Measurements from ENCODE around the gene TSPAN31. TPM values are rescaled to one million over a fixed set of nuclear protein-coding genes. Genes with fewer than 3 reads are reported as not detected.

TSPAN31 gene
- total RNA-seq, 1 donor from 2014 or later = 31.3 TPM

DNA sequence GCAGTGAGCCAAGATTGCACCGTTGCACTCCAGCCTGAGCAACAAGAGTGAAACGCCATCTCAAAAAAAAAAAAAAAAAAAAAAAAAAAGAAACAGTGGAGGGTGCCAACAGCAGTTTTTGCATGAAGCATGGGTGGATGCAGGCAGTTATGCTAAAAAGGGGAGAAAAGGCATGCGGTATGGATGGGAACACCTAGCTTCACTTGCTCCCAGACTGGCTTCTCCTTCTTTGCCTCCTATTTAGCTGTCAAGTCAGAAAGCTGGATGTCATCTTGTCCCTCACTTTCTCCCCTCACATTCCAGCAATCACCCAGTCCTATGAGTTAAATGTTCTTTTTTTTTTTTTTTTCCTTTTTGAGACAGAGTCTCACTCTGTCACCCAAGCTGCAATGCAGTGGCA, 30.2 kb downstream of the TSPAN31 start:
- DNase-seq (ENCODE audit: low spot score, unreplicated experiment) = no peak
- no peak overlapping the region for H3K4me3 Mint-ChIP-seq (ENCODE audit: low read depth)
- peaks cover 6% of the 10 kb centered on the region for H3K36me3 Mint-ChIP-seq (ENCODE audit: insufficient read depth)
- TF ChIP-seq, protein P1, sequence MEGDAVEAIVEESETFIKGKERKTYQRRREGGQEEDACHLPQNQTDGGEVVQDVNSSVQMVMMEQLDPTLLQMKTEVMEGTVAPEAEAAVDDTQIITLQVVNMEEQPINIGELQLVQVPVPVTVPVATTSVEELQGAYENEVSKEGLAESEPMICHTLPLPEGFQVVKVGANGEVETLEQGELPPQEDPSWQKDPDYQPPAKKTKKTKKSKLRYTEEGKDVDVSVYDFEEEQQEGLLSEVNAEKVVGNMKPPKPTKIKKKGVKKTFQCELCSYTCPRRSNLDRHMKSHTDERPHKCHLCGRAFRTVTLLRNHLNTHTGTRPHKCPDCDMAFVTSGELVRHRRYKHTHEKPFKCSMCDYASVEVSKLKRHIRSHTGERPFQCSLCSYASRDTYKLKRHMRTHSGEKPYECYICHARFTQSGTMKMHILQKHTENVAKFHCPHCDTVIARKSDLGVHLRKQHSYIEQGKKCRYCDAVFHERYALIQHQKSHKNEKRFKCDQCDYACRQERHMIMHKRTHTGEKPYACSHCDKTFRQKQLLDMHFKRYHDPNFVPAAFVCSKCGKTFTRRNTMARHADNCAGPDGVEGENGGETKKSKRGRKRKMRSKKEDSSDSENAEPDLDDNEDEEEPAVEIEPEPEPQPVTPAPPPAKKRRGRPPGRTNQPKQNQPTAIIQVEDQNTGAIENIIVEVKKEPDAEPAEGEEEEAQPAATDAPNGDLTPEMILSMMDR (IDR thresholded peaks at IDR 0.05; ENCODE audit: unreplicated experiment) = no peak
- peaks cover 2% of the 10 kb centered on the region for H3K27me3 Mint-ChIP-seq
- H3K9me3 Mint-ChIP-seq (ENCODE audit: low read depth) = no peaks in the 10 kb centered on the region
- H3K4me1 Mint-ChIP-seq (ENCODE audit: low read depth) = peaks cover 9% of the 10 kb centered on the region
- H3K27ac Mint-ChIP-seq = no peak overlapping the region

DNA sequence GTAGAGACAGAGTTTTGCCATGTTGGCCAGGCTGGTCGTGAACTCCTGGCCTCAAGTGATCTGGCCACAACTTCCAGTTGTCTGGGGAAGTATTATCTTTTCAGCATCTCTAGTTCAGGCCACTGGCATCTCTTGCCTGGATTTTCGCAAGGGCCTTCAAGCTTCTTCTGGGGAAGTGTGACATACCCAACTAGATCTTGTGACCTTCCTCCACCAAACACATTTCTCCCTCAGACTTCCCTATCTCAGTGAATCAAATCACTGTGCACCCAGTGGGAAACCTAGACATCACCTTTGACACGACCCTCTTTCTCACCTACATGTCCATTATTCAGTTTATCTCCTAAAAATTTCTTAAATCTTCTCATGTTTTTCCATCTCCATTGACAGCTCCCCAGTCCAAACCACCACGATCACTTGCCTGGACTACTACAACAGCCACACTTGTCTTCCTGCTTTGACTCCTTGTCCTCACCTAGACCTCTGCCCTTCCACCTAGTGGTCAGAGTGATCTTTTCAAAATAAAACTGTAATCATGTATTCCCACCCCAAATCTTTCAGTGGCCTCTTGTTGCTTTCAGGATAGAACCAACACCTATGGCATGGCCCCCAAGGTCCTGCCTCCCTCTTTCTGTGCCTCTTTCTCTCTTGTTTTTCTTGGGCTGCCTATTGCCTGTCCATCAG, 30.9 kb downstream of the TSPAN31 start:
- no peak for DNase-seq (ENCODE audit: low spot score, unreplicated experiment)
- Mint-ChIP-seq H3K4me1 (ENCODE audit: low read depth) (peaks cover 9% of the 10 kb centered on the region), H3K9me3 (ENCODE audit: low read depth) (no peaks in the 10 kb centered on the region), H3K36me3 (ENCODE audit: insufficient read depth) (peaks cover 5% of the 10 kb centered on the region), H3K27ac (no peak overlapping the region), H3K27me3 (peaks cover 2% of the 10 kb centered on the region), H3K4me3 (ENCODE audit: low read depth) (peak overlapping the region; percentile 8)
- TF ChIP-seq, protein P1 (IDR thresholded peaks at IDR 0.05; ENCODE audit: unreplicated experiment) = peak; percentile 14

DNA sequence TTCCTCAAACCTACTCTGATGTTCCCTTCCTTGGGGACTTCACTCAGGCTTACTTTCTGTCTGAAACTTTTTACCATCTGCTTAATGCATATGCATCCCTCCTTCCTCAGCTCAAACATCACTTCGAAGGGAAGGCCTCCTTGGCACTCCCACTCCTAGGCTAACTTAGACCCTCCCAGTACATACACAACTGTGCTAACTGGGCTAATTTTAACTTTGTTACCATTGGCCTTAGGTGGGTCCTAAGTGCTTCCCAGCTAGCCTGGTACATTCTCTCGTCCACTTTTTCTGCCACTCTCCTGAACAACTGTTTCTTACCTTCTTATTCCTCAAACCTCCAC, 31.4 kb downstream of the TSPAN31 start:
- peaks cover 5% of the 10 kb centered on the region for H3K36me3 Mint-ChIP-seq (ENCODE audit: insufficient read depth)
- TF ChIP-seq, protein P1 (IDR thresholded peaks at IDR 0.05; ENCODE audit: unreplicated experiment) = no peak
- peaks cover 9% of the 10 kb centered on the region for H3K4me1 Mint-ChIP-seq (ENCODE audit: low read depth)
- no peak overlapping the region for H3K27ac Mint-ChIP-seq
- peaks cover 2% of the 10 kb centered on the region for H3K27me3 Mint-ChIP-seq
- H3K9me3 Mint-ChIP-seq (ENCODE audit: low read depth) = no peaks in the 10 kb centered on the region
- no peak overlapping the region for H3K4me3 Mint-ChIP-seq (ENCODE audit: low read depth)
- DNase-seq (ENCODE audit: low spot score, unreplicated experiment) = no peak

DNA sequence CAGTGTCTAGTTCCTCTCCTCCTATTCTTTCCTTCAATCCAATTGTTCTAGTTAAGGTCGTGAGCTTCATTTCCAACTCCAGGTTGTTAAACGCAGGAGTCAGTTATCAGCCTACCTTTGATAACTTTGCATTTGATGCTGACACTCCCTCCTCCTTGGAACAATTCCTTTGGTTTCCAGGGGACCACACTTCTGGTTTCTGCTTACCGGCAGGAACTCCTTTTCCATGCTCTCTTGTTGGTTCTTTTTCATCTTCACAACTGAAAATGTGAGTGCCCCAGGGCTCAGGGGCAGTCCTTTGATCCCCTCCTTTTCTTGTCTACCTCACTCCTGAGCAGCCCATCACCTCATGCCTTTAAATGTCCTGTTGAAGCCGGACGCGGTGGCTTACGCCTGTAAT, 32.5 kb downstream of the TSPAN31 start:
- H3K27me3 Mint-ChIP-seq = peaks cover 2% of the 10 kb centered on the region
- H3K4me3 Mint-ChIP-seq (ENCODE audit: low read depth) = no peak overlapping the region
- H3K9me3 Mint-ChIP-seq (ENCODE audit: low read depth) = no peaks in the 10 kb centered on the region
- H3K27ac Mint-ChIP-seq = no peak overlapping the region
- TF ChIP-seq, protein P1 (IDR thresholded peaks at IDR 0.05; ENCODE audit: unreplicated experiment) = no peak
- DNase-seq (ENCODE audit: low spot score, unreplicated experiment) = no peak
- peaks cover 4% of the 10 kb centered on the region for H3K4me1 Mint-ChIP-seq (ENCODE audit: low read depth)
- peaks cover 5% of the 10 kb centered on the region for H3K36me3 Mint-ChIP-seq (ENCODE audit: insufficient read depth)

DNA sequence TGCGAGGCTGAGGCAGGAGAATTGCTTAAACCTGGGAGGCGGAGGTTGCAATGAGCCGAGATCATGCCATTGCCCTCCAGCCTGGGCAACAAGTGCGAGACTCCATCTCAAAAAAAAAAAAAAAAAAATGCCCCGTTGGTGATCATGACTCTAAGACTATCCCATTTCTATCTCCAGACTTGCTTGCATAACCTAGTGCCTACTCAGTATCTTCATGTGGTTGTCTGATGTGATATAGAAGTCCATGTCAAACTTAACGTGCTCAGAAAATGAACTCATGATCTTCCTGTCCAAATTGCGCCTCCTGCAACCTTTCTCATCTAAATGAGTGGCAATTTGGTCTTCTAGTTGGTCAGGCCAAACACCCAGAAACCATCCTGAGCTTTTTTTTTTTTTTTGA, 33.1 kb downstream of the TSPAN31 start:
- Mint-ChIP-seq H3K9me3 (ENCODE audit: low read depth) (no peaks in the 10 kb centered on the region), H3K4me3 (ENCODE audit: low read depth) (no peak overlapping the region), H3K27ac (no peak overlapping the region), H3K36me3 (ENCODE audit: insufficient read depth) (peaks cover 5% of the 10 kb centered on the region), H3K27me3 (peaks cover 1% of the 10 kb centered on the region), H3K4me1 (ENCODE audit: low read depth) (peaks cover 7% of the 10 kb centered on the region)
- TF ChIP-seq, protein P1 (IDR thresholded peaks at IDR 0.05; ENCODE audit: unreplicated experiment) = no peak
- no peak for DNase-seq (ENCODE audit: low spot score, unreplicated experiment)
